ENCODE measurements around the gene CELSR2.
A peak's percentile ranks its signal among the peaks of the same experiment; 100 is the strongest.
"Not testable (repeated sequence)": the region's sequence is repeated elsewhere in the genome, so short reads cannot be mapped to it uniquely, and the experiment has no call there.

Gene CELSR2

DNA sequence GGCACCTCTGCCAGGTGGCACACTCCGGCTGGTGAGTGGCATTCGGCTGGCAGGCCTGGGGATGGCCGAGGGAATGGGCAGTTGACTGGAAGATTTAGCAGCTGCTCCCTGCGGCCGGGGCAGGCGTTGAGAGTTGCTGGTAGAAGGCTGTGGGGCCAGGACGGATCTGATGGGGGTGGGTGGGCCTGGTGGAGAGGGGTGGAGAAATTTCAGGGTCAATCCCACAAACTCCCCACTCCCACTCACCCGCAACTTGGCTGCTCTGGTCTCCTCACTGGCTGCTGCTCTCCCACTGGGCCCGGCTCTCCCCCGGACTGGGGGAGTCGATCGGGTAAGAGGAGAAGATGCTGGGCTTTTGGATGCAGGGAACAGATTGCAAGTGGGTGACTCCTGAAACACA, 31.5 kb downstream of the CELSR2 start:
- Histone ChIP-seq H3K9ac (ENCODE audit: low read depth, low read length) (no peak overlapping the region), H3K4me1 (ENCODE audit: insufficient read depth, low read length) (peaks cover 28% of the 10 kb centered on the region), H3K36me3 (ENCODE audit: insufficient read depth, low read length) (peaks cover 5% of the 10 kb centered on the region; the same call in 1 of the 2 replicates)

DNA sequence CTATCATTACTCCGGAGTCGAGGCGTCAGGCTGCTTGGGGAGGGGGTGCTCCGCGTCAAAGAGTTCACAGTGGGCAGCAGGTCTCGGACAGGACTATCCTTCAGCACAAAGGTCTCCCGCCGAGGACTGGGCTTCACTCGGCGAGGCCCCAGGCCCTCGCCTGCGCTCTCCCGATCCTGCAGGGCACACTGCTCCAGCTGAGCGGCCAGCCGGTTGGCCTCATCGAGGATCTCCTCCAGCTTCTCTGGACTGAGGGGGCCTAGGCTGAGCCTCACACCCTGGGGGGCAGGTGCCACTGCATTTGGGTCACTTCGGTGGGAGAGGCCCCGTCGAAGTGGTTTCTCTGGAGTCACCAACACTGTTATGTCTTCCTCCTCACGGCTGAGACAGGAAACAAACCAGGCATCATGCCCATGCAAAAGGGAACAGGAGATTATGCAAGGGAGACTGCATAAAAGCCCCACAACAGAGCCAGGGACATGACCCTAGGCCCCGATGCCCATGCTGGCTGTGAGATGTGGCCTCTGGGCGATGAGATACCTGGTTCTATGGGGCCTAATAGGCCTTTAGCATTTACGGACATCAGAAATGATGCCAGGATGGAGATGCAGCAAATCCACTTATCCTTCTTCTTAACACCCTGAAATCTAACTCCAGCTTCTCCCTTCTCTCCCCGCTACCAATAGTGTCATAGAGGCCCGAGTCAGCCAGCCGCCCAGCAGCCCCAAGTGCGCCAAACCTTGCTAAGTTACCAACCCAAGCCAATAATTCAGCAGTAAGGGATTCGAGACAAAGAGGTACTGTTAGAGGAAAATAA, 32.5 kb downstream of the CELSR2 start:
- Histone ChIP-seq H3K36me3 (ENCODE audit: insufficient read depth, low read length) (peaks cover 5% of the 10 kb centered on the region; the same call in 1 of the 2 replicates), H3K9me3 (ENCODE audit: control insufficient read depth, insufficient read depth, low read length) (no peaks in the 10 kb centered on the region), H3K4me1 (ENCODE audit: insufficient read depth, low read length) (peaks cover 26% of the 10 kb centered on the region), H3K9ac (ENCODE audit: low read depth, low read length) (peak overlapping the region; percentile 97)

More for the DNA sequence above, 31.5 kb downstream of the CELSR2 start:
- no peaks in the 10 kb centered on the region for H3K9me3 ChIP-seq (ENCODE audit: control insufficient read depth, insufficient read depth, low read length)

DNA sequence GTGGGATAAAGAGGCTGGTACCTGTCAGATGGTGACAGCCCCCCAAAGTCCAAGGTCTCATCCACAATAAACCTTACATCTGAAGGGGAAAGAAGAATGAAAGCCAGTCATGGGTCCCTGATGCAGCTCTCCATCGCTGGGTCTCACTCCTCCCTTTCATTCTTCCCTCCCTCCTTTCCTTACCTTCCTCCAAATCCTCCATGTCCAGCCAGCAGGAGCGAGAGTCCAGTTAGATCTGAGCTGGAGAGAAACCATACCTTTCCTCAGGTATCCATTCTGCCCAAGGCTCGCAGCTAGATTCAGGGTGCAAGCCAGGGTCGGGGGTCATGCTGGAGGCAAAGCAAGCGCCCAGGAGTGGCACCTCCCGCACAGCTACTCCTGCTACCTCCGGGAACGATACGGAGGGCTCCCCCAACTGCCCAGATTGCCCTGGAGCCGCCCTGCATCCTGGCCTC, 33.2 kb downstream of the CELSR2 start:
- Histone ChIP-seq H3K4me1 (ENCODE audit: insufficient read depth, low read length) (peaks cover 22% of the 10 kb centered on the region), H3K9ac (ENCODE audit: low read depth, low read length) (peak overlapping the region; percentile 97), H3K9me3 (ENCODE audit: control insufficient read depth, insufficient read depth, low read length) (no peaks in the 10 kb centered on the region), H3K36me3 (ENCODE audit: insufficient read depth, low read length) (peaks cover 5% of the 10 kb centered on the region; the same call in 1 of the 2 replicates)

DNA sequence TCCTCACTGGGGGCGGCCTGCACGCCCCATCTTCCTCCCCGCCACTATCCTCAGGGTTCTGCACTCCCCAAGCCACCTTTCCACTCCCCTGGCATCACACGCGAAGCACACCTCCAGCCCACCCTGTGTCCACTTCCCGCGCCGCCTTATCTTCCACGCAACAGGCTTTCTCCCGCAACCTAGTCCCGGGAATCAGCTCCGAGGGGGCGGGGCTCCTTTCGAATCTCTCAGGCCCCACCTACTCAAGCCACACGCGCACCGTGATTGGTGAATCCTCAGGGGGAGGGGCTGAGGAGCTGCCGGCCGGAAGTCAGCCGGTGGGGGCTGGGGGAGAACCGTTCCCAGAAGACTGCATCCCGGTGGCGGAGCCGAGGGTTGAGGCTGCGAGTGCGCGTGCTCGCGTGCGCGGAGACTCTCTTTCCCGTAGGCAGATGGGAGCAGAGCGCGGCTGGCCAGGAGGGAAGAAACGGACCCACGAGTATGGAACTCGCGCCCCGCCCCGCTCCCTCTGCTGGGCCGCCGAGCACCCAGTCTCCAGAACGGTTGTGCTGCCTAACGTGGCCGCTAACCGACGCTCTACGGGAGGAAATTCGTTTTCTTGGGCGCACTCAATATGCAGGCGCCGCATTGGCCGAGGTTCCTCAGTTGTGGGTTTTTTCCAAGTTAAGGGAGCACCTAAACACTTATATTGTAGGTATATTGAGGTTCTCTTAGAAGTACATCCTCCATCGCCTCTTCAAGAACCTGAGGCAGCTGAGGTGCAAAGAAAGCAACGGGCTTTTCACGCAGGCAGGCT, 33.8 kb downstream of the CELSR2 start, which contains the start of gene PSRC1:
Gene PSRC1, minus strand, starts transcription at position 194 of the 796 bp plus-strand sequence.
- peak within 1 kb of the TSS; percentile 97 for H3K9ac ChIP-seq (ENCODE audit: low read depth, low read length)
- no peaks in the 10 kb centered on the region for H3K9me3 ChIP-seq (ENCODE audit: control insufficient read depth, insufficient read depth, low read length)
- H3K4me1 ChIP-seq (ENCODE audit: insufficient read depth, low read length): peaks cover 16% of the 10 kb centered on the region
- H3K36me3 ChIP-seq (ENCODE audit: insufficient read depth, low read length): peaks cover 5% of the 10 kb centered on the region; the same call in 1 of the 2 replicates

DNA sequence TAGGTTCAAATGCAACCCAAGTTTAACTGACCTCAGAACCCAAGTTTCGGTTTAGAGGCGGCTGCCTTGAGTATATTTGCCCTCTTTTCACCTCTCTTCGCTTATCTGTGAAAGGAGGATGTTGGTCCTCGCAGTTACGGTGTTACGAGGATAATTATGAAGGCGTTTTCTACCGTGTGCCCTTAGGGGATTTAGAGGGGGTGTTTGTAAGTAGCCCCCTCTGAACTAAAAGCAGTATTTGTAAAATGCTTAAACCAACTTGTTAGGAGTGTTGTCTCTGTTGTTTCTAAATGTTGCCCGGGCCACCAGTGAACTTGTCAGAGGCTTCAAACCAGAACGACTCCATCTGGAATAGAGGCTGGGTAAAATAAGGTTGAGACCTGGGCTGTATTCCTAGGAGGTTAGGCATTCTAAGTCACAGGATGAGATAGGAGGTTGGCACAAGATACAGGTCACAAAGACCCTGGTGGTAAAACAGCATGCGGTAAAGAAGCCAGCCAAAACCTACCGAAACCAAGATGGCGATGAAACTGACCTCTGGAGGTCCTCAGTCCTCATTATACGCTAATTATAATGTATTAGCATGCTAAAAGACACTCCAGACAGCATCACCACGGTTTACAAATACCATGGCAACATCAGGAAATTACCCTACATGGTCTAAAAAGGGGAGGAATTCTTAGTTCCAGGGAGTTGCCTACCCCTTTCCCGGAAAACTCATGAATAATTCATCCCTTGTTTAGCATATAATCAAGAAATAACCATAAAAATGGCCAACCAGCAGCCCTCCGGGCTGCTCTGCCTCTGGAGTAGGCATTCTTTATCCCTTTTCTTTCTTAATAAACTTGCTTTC, 34.6 kb downstream of the CELSR2 start:
- H3K4me1 ChIP-seq (ENCODE audit: insufficient read depth, low read length): peaks cover 16% of the 10 kb centered on the region
- H3K36me3 ChIP-seq (ENCODE audit: insufficient read depth, low read length): peaks cover 5% of the 10 kb centered on the region; the same call in 1 of the 2 replicates
- H3K9me3 ChIP-seq (ENCODE audit: control insufficient read depth, insufficient read depth, low read length): no peaks in the 10 kb centered on the region
- peak overlapping the region; percentile 97 for H3K9ac ChIP-seq (ENCODE audit: low read depth, low read length)

DNA sequence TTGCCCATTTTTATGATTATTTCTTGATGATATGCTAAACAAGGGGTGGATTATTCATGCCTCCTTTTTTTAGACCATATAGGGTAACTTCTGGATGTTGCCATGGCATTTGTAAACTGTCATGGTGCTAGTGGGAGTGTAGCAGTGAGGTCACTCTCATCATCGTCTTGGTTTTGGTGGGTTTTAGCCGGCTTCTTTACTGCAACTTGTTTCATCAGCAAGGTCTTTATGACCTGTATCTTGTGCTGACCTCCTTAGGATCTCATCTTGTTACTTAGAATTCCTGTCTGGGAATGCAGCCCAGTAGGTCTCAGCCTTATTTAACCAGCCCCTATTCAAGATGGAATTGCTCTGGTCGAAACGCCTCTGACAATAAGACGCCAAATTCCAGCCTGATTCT, 37.4 kb downstream of the CELSR2 start:
- not testable (repeated sequence) for H3K9me3 ChIP-seq (ENCODE audit: control insufficient read depth, insufficient read depth, low read length); H3K9ac ChIP-seq (ENCODE audit: low read depth, low read length); H3K36me3 ChIP-seq (ENCODE audit: insufficient read depth, low read length)
- peaks cover 16% of the 10 kb centered on the region for H3K4me1 ChIP-seq (ENCODE audit: insufficient read depth, low read length)

DNA sequence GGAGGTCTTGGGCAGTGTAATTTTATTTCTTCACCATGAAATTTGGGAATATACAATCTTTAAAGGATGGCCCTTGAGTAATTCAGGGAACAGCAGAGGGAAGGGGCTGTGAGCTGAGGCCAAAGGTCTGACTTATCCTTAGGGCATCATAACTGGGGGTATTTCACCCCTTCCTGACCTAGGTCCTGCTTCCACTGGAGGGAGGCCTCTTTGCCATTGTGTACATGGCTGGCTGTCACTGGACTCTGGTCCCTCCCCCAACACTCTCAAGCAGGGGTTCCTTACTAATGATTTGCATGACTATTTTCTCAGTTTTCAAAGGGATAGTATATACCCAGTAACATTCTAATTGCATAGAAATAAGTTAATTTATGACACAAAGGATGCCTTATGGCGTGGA, 40.8 kb downstream of the CELSR2 start:
- Histone ChIP-seq H3K9me3 (ENCODE audit: control insufficient read depth, insufficient read depth, low read length) (no peaks in the 10 kb centered on the region), H3K4me1 (ENCODE audit: insufficient read depth, low read length) (peaks cover 5% of the 10 kb centered on the region), H3K9ac (ENCODE audit: low read depth, low read length) (no peak overlapping the region), H3K36me3 (ENCODE audit: insufficient read depth, low read length) (no peaks in the 10 kb centered on the region)

DNA sequence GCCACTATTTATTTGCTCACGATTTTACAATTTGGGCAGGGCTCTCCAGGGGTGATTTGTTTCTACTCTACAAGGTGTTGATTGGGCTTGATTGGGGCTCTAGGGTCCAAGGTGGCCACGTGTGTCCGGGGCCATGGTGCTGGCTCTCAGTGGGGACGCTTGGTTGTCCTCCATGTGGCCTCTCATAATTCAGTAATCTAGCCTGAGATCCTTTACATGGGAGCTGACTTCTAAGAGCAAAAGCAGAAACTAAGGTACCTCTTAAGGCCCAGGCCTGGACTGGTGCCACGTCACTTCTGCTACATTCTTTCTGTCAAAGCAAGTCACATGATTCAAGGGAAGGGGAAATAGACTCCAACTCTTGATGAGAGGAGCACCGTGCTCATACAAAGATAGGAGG, 41.7 kb downstream of the CELSR2 start:
- H3K36me3 ChIP-seq (ENCODE audit: insufficient read depth, low read length): no peaks in the 10 kb centered on the region
- H3K9ac ChIP-seq (ENCODE audit: low read depth, low read length): no peak overlapping the region
- H3K4me1 ChIP-seq (ENCODE audit: insufficient read depth, low read length): 0 out of 2 replicates have a peak, but pooled peaks cover 5% of the 10 kb centered on the region
- H3K9me3 ChIP-seq (ENCODE audit: control insufficient read depth, insufficient read depth, low read length): no peaks in the 10 kb centered on the region

DNA sequence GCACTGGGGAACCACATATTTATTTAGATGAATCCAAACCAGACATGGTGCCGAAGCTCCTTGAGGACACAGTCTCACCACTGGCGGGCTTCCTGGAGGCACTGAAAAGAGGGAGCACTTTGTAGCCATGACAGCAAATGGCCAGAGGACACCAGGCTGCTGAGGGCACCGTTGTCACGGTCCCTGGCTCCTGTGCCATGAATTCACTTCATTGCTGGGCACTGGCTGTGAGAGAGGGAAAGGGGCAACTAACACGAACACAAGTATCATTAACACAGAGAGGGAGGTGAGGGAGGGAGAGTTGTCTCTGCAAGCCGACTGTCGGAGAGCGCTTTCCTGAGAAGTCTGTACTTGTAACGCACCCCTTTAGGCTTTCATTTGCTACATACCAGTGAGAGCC, 43.0 kb downstream of the CELSR2 start:
- H3K4me1 ChIP-seq (ENCODE audit: insufficient read depth, low read length): 0 out of 2 replicates have a peak, but pooled peaks cover 5% of the 10 kb centered on the region

DNA sequence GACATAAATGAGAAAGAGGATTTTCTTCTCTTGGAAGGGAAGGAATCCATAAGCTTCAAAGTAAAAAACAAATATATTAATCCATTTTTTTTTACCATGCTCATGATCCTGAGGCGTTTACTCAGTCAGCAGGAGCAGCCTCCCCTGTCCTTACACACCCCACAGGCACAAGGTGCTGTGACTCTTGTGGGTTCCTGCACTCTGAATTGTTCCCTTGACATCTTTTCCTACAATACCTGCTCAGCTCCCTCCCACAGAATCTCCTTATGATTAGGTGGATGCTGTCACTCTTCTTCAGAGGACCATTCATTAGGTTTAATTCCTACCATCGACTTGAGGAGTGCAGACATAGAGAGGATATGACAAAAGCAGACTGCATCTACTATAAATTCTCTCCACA, 43.7 kb downstream of the CELSR2 start:
- Histone ChIP-seq H3K9ac (ENCODE audit: low read depth, low read length) (no peak overlapping the region), H3K4me1 (ENCODE audit: insufficient read depth, low read length) (0 out of 2 replicates have a peak, but pooled peaks cover 5% of the 10 kb centered on the region), H3K9me3 (ENCODE audit: control insufficient read depth, insufficient read depth, low read length) (no peaks in the 10 kb centered on the region), H3K36me3 (ENCODE audit: insufficient read depth, low read length) (no peaks in the 10 kb centered on the region)

More for the DNA sequence above, 43.0 kb downstream of the CELSR2 start:
- H3K9ac ChIP-seq (ENCODE audit: low read depth, low read length): no peak overlapping the region
- H3K9me3 ChIP-seq (ENCODE audit: control insufficient read depth, insufficient read depth, low read length): no peaks in the 10 kb centered on the region
- H3K36me3 ChIP-seq (ENCODE audit: insufficient read depth, low read length): no peaks in the 10 kb centered on the region

DNA sequence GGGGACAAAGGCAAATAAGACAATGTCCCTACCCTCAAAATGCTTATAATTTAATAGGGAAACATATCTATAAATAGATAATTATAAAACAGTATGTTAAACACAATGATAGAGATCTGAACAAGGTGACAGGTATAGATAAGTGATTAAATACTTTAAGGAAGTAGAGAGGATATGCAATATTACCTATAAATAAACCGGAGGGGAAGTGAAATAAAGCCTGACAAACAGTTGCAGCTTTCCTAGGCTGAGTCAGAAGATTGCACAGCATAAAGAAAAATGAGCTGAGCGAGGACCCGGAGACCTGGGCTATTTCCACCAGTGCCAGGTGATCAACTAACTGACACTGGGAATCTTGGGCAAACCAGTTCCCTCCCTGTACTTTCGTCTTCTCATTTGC, 45.1 kb downstream of the CELSR2 start:
- Histone ChIP-seq H3K4me1 (ENCODE audit: insufficient read depth, low read length) (0 out of 2 replicates have a peak, but pooled peaks cover 5% of the 10 kb centered on the region), H3K9me3 (ENCODE audit: control insufficient read depth, insufficient read depth, low read length) (no peaks in the 10 kb centered on the region), H3K36me3 (ENCODE audit: insufficient read depth, low read length) (no peaks in the 10 kb centered on the region), H3K9ac (ENCODE audit: low read depth, low read length) (no peak overlapping the region)

DNA sequence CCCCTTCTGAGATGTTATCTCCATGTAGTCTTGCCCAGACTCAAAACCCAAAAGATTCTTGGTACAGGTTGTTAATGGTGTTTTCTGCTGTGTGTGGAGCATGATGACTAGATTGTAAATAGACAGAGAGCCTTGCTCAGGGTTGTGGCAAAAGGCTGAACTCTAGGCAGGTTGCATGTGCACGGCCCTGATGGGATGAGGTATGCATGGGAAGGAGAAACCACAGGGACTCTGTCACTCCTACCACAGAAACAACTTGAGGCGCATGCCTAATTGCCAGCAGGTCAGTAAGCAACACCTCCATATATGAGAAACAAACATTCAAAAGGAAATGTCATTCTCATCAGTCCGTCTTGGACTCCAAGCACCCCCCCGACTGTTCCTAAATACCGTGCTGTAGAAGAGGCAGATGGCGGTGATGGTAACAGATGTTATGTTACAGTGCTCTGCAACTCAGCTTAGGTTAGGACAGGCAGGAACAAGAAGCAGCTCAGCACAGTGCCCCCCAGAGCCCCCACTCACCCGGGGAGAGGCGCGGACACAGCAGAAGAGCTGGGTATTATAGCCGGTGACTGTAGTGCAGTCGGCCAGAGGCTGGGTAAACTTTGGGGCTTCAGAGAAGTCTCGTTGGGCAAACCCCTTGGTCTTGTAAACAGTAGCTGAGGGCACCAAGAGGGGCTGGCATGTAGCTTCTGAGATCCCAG, 46.5 kb downstream of the CELSR2 start:
- H3K9ac ChIP-seq (ENCODE audit: low read depth, low read length): no peak overlapping the region
- no peaks in the 10 kb centered on the region for H3K9me3 ChIP-seq (ENCODE audit: control insufficient read depth, insufficient read depth, low read length)
- H3K36me3 ChIP-seq (ENCODE audit: insufficient read depth, low read length): no peaks in the 10 kb centered on the region
- H3K4me1 ChIP-seq (ENCODE audit: insufficient read depth, low read length): 0 out of 2 replicates have a peak, but pooled peaks cover 5% of the 10 kb centered on the region

DNA sequence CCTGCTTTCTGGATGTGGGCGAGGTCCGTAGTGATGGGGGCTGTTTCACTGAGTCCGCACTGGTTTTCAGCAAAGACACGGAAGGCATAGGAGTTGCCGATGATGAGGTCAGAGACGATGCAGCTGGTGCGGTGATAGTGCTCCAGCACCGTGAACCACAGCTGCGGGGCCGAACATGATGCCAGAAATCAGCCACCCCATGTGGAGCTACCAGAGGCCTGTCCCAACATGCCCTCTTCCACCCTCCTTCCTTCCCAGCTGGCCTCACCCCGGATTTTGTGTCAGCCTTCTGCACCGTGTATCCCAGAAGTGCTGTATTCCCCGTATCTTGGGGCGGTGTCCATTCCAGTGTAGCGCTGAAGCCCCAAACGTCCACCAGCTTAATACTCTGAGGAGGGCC, 47.4 kb downstream of the CELSR2 start:
- no peaks in the 10 kb centered on the region for H3K36me3 ChIP-seq (ENCODE audit: insufficient read depth, low read length)
- no peak overlapping the region for H3K9ac ChIP-seq (ENCODE audit: low read depth, low read length)
- H3K4me1 ChIP-seq (ENCODE audit: insufficient read depth, low read length): 0 out of 2 replicates have a peak, but pooled peaks cover 5% of the 10 kb centered on the region
- H3K9me3 ChIP-seq (ENCODE audit: control insufficient read depth, insufficient read depth, low read length): no peaks in the 10 kb centered on the region

Measured in ES-I3 (cell line).